HG02943 (cell line): ENCODE data around the gene BNIPL.

Experiments
- ATAC-seq: cut with Tn5 transposase; IDR thresholded peaks from one replicate; pipeline ENCODE4 v1.9.1; 2021; ENCODE audit warnings: mild to moderate bottlenecking, low read depth, moderate library complexity; ENCODE audit not compliant: unreplicated experiment

The BNIPL gene

DNA sequence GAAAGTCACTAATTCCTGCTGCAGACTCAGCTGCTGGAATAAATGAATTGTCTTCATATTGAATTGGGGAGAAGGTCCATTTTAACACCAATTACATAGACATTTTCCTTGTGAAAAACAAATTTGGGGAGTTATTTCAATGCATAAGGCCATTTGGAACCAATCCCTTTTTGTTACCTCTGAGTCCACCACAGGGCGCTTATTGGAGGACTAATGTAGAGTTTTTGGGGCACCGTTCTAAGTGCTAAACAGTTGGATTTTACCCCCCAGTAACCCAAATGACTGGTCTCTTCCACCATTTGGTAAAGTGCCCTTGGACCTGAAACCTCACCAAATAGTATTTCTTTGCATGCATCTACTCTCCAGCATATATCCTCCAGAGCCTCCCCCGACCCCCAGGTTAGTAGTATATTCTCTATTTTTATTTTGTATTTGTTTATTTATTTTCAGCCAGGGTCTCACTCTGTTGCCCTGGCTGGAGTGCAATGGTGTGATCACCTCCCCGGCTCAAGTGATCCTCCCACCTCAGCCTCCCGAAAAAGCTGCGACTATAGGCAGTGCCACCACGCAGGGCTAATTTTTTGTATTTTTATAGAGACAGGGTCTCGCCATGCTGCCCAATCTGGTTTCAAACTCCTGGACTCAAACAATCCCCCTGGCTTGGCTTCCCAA, 26.6 kb upstream of the BNIPL start:
- no peak for ATAC-seq

DNA sequence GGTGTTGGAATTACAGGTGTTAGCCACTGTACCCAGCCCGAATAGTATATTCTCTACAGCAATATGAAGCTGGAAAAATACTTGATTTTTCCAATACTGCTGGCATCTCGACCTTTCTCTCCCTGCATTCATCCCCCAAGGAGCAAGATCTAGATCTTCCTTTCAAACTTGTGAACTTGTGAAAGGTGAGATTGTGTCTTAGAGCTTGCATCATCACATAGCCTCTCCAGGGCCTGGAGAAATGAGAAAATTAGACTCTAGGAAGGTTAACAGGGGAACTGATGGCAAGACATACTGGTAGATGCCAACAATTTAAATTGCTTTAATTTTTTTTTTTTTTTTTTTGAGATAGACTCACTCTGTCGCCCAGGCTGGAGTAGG, 26.1 kb upstream of the BNIPL start:
- ATAC-seq = no peak

DNA sequence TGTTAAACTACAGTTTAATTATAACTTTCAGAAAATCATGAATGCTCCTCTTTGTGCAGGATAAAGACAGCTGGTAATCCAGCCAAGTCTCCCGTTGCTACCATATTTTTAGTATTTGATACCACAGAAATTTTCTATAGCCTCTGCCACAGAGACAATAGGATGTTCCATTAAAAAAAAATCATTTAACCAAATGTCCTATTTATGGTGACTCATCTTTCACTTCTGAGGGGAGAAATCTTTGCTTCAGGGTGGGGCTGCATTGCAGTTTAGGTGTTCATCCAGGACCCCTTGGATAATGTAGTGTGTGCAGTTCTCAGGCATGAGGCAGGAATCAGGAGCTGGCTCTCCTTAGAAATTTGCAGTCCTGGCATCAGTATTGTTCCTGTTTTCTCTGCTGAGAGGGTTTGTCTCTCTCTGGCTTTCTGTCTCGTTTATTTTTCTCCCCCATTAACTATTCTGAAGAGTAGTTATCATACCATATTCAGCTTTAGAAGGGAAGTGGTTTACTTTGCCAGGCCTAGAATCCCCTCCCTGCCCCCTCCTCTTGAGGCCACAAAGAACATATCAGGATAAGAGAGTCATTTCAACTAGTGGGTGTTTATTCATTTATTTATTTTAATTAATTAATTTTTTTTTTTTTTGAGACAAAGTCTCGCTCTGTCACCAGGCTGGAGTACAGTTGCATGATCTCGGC, 25.1 kb upstream of the BNIPL start:
- ATAC-seq = no peak

DNA sequence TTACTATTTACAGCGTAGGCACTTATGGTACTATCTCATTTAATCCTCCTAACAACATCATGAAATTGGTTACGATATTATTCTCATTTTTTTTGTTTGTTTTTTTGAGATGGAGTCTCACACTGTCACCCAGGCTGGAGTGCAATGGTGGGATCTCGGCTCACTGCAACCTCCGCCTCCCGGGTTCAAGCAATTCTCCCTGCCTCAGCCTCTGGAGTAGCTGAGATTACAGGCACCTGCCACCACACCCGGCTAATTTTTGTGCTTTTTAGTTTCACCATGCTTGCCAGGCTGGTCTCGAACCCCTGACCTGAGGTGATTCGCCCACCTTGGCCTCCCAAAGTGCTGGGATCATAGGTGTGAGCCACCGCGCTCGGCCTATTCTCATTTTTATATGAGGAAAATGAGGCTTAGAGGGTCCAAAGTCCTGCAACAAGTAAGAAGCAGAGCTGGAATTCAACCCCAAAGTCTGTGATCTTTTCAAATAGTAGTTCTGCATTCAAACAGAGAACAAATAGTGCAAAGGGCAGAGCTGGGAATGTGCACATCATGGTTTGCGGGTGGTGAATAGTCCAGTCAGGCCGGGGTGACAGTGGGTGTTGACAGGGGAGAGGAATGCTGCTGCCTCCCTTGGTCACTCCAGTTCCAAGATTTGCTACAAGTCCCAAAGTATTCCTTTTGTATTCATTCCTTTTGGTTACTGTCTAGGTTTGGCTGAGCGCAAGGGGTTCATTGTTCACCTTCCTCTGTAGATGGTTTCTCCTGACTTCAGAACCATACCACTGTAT, 23.5 kb upstream of the BNIPL start:
- ATAC-seq = no peak

DNA sequence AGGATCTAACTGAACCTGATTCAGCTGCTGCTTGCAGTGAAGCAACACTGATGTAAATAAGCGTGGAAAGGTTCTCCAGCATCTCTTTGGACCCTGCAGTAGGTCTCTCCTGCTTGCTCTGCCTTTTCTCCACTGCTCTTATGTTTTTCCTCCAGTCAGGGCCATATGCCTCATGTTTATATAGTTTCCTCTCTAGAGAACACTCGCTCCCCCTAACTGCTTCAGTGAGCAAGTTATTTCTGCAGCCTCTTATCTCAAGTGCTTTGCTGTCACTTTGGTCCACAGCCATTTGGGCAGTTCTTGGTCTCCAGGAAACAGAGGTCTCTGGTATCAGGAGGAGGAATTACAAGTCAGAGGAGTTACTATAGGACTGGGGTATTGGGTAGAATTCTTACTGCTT, 22.9 kb upstream of the BNIPL start:
- no peak for ATAC-seq

DNA sequence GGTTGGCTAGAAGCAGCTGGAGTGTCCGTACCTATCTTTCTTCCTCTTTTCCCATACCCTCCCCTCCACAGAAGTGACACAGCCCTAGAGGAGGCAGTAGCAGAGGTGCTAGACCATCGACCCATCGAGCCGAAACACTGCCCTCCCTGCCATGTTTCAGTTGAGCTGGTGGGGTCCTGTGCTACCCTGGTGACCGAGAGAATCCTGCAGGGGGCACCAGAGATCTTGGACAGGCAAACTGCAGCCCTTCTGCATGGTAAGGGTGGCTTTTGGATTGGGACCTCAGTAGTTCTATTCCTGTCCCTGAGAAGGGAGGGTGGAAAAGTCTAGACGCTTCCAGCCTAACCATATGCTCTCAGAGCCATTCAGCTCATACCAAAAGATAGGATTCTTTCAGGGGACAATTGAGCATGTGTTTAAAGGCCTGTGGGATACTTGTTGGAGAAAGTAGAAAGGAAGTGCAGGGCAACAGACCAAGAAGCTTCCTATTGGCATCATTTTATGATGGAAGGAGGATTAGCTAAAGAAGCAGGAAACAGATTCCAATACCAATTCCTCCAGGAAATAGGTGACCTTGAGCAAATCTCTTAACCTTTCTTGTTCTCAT, 11.7 kb upstream of the BNIPL start:
- ATAC-seq = no peak

DNA sequence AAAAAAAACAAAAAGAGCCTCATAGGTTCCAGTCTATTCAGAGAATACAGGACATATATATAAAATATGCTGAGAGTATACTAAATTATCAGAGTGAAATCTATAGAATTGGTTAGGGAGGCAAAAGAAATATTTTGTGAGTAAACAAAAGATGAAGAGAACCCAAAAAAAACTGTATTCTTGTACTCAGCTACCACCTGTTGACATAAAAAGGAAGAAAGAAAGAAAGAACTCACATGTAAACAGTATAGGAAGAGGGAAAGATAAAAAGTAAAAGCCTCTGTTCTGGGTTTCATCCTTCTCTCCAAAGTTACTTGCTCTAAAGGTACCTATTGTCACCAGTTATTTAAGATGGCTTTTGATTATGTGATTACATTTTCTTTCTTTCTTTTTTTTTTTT, 9.9 kb upstream of the BNIPL start:
- ATAC-seq = no peak

DNA sequence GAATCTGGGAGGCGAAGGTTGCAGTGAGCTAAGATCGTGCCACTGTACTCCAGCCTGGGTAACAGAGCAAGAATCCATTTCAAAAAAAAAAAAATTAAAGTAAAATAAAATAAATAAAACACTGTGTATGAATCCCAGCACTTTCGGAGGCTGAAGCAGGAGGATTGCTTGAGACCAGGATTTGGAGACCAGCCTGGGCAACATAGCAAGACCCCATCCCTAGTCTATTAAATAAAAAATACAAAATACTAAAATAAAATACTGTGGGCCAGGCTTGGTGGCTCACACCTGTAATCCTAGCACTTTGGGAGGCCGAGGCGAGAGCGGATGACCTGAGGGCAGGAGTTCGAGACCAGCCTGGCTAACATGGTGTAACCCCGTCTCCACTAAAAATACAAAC, 4.2 kb upstream of the BNIPL start:
- no peak for ATAC-seq

DNA sequence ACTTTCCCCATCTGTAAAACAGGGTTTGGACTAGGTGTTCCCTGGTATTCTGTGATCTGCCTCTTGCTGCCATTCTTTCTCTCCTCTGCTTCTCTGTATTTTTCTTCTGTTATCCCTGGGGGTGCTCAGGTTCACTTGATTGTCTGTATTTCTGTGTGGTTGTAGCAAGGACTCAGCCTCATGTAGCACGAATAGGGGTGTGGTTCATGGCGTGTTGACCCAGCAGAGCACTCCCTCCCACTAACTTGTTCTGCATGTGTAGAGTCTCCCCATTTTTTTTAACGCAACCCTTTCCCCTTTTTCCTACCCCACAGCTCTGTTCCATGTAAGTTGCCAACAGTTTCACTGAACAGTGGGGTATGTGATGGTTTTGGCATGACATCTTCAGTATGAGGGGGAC, 1.2 kb upstream of the BNIPL start:
- ATAC-seq = no peak

DNA sequence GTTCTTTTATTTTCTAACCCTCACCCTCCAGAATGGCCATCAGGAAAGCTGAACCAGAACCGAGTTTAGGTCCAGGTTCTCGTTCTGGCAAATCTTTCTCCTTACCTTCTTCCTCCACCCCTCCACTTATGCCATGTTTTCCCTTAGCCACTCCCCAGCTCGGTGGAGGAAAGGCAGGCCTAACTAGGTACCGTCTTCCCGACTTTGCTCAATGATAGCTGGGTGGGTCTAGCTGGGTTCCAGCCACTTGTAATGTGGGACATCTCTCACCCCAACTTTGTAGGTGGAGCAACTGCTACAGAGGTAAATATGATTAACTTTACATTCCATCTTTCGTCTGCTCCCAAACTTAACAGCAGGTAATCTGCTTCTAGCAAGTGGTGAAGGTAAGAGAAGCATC, 646 bp downstream of the BNIPL start:
- ATAC-seq = no peak

DNA sequence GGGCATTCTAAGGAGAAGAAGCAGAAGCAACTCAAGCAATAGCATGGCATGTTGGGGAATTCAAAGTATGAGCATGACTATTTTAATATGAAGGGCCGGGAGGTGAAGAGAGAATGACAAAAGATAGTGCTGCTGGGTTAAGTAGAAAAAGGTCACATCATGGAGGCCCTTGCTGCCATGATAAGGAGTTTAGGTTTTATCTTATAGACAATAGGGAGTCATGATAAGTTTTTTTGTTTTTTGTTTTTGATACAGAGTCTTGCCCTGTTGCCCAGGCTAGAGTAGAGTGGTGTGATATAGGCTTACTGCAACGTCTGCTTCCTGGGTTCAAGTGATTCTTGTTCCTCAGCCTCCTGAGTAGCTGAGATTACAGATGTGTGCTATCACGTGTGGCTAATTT, 3.1 kb downstream of the BNIPL start:
- ATAC-seq = no peak

DNA sequence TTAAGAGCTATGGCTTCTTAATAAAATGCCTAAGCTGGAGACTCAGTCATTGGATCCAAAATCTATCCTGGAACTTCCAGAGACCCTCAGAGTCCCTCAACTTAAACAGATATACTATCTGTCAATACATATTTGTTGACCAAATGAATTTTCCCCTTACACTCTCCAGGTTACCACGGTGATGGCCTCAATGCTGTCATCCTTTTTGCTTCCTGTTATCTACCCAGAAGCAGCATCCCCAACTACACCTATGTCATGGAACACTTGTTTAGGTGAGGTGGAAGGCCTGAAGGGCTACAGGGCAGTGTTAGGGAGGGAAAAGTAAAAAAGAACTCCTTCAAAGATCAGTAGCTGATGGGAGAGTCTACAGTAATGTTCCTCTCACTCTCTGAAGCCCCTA, 6.8 kb downstream of the BNIPL start:
- no peak for ATAC-seq

DNA sequence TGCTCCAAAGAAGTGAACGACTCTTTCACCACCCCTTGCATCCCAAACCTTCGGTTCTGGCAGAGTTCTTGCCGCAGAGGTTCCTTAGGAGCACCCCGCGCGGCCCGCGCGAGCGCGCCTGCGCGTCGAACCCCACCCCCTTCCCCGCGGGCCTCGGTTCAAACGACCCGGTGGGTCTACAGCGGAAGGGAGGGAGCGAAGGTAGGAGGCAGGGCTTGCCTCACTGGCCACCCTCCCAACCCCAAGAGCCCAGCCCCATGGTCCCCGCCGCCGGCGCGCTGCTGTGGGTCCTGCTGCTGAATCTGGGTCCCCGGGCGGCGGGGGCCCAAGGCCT, 11.2 kb downstream of the BNIPL start, which contains the start of gene C1orf56:
C1orf56 (plus strand) TSS at position 161 of the 334 bp plus-strand sequence; CDS start at position 258, 97 bp downstream.
- no peak for ATAC-seq

DNA sequence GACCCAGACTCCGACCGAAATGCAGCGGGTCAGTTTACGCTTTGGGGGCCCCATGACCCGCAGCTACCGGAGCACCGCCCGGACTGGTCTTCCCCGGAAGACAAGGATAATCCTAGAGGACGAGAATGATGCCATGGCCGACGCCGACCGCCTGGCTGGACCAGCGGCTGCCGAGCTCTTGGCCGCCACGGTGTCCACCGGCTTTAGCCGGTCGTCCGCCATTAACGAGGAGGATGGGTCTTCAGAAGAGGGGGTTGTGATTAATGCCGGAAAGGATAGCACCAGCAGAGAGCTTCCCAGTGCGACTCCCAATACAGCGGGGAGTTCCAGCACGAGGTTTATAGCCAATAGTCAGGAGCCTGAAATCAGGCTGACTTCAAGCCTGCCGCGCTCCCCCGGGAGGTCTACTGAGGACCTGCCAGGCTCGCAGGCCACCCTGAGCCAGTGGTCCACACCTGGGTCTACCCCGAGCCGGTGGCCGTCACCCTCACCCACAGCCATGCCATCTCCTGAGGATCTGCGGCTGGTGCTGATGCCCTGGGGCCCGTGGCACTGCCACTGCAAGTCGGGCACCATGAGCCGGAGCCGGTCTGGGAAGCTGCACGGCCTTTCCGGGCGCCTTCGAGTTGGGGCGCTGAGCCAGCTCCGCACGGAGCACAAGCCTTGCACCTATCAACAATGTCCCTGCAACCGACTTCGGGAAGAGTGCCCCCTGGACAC, 11.7 kb downstream of the BNIPL start:
- no peak for ATAC-seq

DNA sequence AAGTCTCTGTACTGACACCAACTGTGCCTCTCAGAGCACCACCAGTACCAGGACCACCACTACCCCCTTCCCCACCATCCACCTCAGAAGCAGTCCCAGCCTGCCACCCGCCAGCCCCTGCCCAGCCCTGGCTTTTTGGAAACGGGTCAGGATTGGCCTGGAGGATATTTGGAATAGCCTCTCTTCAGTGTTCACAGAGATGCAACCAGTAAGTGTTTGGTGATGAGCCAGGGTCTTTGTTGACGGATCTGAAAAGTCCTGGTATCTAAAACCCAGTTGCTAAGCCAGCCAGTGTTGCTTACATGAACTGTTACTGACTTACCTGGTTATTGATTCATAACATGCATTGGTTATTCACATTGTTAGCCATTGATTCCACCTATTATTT, 12.3 kb downstream of the BNIPL start:
- ATAC-seq = no peak

DNA sequence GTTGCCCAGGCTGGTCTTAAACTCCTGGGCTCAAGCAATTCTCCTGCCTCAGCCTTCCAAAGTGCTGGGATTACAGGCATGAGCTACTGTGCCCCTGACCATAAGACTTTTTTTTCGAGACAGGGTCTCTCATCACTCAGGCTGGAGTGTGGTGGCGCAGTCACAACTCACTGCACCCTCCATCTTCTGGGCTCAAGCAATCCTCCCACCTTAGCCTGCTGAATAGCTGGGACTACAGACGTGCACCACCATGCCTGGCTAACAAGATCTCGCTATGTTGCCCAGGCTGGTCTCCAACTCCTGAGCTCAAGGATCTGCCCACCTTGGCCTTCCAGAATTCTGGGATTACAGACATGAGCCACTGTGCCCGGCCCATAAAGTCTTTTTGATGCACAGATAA, 13.1 kb downstream of the BNIPL start:
- no peak for ATAC-seq

DNA sequence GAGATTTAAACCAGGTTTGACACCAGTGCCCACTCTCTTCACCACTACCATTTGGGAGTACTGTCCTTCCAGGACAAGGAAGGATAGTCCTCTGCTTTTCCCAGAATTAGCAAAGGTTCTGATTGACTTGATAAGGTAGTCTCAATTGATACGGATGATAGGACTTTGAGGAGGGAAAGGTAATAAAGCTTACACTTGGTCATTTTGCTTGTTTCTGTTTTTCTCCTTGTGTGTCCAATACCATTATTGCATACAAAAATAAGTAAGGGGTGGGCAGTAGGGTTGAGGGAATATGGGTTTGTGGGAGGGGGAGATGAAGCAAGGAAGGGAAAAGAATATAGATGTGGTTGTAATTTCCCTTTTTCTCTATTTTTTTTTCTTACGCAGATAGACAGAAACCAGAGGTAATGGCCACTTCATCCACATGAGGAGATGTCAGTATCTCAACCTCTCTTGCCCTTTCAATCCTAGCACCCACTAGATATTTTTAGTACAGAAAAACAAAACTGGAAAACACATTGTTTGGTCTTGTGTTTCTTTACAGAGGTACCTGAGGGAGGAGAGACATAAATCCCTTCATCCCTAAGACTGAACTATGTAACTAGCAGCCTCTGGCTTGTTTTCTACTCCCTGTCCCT, 13.8 kb downstream of the BNIPL start:
- no peak for ATAC-seq

DNA sequence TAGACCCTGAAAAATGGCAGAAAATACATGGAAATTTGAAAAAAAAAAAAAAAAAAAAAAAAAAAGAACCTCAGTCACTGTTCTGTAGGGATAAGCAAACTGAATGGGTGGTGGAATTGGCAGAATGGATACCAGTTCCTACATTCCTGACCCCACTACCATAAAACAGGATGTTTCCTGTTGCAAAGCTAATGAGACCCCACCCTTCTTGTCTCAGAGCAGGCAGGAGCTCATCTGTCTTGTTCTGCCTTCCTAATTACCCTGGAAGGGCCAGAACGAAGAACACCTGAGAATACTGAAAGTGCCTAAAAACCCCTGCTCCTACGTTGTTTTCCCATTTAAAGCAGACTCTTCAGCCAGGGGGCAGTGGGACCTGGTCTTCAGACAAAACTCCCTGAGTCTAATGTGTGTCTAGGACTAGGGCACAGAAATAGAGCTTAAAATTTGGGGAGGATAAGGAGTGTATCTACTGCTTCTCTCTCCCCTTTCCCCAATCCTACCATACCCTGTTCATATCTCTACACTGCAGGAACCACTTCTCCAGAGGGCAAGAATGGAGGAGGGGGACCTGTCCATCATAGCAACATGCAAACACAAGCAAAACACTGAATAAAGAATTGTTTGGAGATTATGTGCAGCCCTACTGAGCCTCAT, 15.1 kb downstream of the BNIPL start:
- ATAC-seq = no peak

DNA sequence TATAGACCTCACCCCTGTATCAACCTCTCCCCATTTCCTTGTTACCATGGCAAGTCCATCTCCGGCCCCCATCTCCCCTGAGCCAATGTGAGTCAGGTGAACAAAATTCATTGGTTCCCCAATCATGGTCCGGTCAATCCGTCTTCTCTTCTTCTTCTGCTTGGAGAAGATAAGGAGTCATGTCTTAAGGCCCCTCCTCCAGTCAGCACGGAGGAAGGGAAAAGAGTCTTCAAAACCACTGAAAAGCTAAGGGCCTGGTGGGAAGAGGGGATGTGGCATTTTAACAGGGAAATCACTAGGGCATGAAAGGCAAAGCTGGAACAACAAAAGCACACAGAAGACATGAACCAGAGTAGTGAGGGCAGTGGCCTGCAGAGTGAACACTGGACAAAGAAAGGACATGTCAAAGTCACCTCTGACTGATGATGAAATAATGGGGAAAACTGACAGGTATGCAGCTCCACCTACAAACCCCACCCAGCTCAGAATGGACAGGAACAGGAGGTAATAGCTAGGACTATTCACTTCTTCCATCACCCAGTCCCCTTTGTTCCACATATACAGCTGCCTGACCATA, 18.7 kb downstream of the BNIPL start:
- ATAC-seq = no peak
